HCT116 (cell line): ENCODE data around the gene RANGRF.

ENCODE experiments used
- ELF1 ChIP-seq: IDR thresholded peaks from 2 replicates; pipeline ENCODE4 v1.6.1; 2012; ENCODE audit warnings: low read depth, borderline replicate concordance
- SRF ChIP-seq: IDR thresholded peaks from 2 replicates; pipeline ENCODE4 v1.6.1; 2012; ENCODE audit warnings: low read depth

GRCh38 chr17:8320262-8320661 lies 31.8 kb downstream of the RANGRF start:
- TF ChIP-seq SRF (no peak), ELF1 (no peak)
